GM19099 (cell line): ENCODE measurements around the gene PLEKHH3.

Experiments used
- POLR2A ChIP-seq: IDR thresholded peaks from 3 replicates; pipeline ENCODE4 v1.6.1; 2011; ENCODE audit warnings: low read depth; ENCODE audit not compliant: insufficient read length; ENCODE audit errors: extremely low read depth

The PLEKHH3 gene

GRCh38 chr17:42694524-42694923 lies 17.7 kb upstream of the PLEKHH3 start:
- no peak for TF ChIP-seq POLR2A

DNA sequence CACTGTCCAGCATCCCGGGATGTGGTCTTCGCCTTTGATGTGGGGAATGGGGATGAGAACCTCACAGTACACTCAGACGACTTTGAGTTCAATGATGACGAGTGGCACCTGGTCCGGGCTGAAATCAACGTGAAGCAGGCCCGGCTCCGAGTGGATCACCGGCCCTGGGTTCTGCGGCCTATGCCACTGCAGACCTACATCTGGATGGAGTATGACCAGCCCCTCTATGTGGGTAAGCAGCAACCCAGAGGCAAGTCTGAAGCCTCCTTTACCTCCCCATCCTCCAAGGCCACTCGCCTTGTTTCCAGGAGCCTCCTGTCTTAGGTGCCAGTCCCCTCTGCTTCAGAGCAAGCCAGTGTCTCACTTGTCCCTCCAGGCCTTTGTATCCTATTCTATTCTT lies 15.7 kb upstream of the PLEKHH3 start:
- TF ChIP-seq POLR2A: no peak

DNA sequence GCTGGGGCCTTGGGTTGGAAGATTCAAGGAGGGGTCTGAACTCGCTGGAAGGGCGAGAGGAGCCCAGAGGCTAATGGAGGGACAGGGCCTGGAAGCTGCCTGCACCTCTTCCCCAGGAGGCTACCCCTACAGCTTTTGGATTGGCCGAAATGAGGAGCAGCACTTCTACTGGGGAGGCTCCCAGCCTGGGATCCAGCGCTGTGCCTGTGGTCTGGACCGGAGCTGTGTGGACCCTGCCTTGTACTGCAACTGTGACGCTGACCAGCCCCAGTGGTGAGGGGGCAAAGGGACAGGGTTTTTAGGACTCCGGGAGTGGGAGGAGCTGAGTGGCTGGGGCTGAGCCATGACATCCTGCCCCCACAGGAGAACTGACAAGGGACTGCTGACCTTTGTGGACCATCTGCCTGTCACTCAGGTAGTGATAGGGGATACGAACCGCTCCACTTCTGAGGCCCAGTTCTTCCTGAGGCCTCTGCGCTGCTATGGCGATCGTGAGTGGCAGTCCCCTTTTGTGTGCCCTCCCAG lies 14.3 kb upstream of the PLEKHH3 start:
- no peak for TF ChIP-seq POLR2A

DNA sequence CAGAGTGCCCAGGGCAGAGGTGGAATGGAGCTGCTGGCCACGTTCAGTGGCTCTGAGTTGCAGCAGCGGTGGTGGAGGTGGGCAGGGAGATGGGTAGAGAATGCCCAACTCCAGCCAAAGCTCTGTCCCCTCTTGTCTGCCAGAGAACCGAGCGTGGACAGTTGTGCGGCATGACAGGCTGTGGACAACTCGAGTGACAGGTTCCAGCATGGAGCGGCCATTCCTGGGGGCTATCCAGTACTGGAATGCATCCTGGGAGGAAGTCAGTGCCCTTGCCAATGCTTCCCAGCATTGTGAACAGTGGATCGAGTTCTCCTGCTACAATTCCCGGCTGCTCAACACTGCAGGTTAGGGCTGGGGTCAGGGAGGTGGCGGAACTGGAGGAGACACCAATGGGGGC lies 13.8 kb upstream of the PLEKHH3 start:
- no peak for TF ChIP-seq POLR2A

DNA sequence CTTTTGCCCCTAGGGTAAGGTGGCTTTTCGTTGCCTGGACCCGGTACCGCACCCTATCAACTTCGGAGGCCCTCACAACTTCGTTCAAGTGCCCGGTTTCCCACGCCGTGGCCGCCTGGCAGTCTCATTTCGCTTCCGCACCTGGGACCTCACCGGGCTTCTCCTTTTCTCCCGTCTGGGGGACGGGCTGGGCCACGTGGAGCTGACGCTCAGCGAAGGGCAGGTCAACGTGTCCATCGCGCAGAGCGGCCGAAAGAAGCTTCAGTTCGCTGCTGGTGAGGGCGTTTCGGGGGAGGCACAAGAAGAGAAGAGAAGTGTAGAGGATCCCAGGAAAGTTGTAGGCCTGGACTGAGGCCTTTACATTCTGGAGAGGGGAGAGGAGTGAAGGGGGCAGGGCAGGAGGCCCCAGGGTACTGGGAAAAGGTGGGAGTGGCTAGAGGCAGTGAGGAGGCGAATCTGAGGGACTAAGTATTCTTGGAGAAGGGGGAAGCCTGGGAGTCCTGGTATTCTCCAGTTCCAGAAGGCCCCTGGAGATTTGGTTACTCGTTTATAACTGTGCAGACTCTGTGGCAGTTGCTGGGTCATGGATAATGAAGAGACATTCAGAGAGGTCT lies 11.0 kb upstream of the PLEKHH3 start:
- no peak for TF ChIP-seq POLR2A

DNA sequence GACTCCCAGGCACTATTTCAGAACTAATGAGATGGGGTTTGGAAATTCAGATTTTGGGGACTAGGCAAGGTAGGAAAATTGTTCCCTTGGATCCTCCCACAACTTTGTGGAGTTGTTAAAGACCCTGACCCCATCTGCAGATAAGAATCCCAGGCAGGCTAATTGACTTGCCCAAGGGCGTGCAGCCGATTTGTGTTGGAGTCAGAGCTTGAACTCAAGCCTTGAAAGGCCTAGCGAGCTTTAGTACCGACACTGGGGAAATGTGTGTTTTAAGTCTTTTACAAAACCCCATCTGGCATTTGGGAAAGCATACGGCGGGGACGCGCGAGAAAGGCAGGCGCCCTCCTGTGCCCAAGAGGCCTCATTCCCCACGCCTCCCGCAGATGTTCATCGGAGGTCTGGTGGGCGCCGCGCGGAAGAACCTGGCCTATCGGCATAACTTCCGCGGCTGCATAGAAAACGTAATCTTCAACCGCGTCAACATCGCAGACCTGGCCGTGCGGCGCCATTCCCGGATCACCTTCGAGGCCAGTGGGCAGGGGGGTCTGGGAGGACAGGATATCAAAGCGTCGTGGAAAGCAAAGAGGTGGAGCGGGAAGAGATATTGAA lies 9.8 kb upstream of the PLEKHH3 start:
- no peak for TF ChIP-seq POLR2A

DNA sequence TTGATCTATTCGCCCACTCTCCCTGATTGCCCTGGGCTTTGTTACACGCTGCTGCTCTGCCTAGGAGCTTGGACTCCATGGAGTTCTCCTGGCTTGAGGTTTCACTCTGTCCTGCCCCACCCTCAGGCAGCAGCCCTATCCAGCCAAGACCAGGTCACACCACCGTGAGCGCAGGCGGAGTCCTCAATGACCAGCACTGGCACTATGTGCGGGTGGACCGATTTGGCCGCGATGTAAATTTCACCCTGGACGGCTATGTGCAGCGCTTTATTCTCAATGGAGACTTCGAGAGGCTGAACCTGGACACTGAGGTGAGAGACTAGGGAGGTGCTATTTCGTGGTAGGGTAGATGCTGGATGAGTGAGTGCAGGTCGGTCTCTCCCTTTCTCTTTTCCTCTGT lies 9.0 kb upstream of the PLEKHH3 start:
- no peak for TF ChIP-seq POLR2A

DNA sequence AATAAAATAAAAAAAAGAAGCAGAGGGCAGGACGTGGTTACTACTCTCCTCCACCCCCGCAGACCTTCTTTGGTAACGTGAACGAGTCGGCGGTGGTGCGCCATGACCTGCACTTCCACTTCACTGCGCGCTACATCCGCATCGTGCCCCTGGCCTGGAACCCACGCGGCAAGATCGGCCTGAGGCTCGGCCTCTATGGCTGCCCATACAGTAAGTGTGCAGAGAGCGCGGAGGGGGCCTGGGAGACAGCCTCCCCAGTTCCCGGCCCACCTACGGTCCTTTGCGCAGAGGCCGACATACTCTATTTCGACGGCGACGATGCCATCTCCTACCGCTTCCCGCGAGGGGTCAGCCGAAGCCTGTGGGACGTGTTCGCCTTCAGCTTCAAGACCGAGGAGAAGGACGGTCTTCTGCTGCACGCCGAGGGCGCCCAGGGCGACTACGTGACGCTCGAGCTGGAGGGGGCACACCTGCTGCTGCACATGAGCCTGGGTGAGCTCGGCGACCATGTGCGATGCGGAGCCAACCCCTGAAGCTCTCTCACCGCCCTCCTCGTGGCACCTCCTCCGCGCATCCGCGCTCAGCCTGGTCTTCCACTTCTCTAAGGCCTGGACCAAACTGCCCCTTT lies 8.2 kb upstream of the PLEKHH3 start:
- no peak for TF ChIP-seq POLR2A

DNA sequence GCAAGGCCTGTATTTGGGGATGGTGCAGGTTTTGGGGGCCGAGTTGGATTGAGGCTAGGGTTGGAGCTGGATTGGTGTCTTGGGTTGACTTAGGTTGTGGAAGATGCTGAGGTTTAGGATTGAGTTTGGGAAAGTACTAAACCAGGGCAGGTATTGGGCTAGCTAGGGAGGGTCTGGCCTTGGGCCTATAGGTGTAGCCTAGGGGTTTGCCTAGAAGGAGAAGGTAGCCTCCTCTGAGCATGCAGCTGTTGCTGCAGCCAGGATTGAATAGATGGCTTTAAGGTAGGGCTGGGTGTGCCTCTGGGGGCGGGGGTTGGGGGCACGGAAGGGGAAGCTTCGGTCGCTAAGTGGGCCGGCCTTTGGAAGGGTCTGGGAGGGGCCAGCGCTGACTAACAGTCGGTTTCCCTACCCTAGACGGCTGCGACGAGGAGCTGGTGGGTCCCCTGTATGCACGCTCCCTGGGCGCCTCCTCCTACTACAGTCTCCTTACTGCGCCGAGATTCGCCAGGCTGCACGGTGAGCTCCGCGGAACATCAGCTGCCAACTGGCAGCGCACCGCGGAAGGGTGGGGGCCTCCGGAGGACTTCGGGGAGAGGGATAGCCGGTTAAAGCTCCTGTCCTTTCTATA lies 6.7 kb upstream of the PLEKHH3 start:
- peak; percentile 59 for TF ChIP-seq POLR2A

DNA sequence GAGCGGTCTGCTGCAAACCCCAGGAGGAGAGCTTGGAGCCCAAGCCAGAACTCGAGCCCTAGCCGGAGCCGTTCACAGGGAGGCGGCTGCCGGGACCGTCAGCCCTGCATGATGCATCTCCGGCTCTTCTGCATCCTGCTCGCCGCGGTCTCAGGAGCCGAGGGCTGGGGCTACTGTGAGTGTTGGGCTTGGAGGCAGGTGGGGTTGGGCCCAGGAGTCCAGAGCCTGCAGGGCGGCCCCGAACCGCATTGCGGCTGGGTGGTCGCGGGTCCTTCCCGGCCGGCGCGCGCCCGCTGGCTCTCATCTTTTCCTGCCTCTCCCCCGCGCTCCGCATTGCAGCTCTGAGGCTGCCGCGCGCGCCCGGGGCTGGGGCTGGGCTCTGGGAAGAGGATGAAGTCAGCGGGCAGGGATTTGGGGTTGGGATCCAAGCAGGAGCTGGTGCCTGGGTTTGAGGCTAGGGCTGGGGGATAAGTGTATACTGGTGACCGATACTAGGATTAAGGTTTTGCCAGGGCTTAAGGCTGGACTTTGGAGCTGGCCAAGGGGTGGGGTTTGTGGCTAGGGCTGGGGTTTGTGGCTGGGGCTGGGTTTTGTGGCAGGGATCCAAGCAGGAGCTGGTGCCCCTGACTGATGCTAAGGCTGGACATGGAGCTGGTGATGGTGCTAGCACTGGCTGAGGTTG lies 6.1 kb upstream of the PLEKHH3 start:
- TF ChIP-seq POLR2A: peak; percentile 3

DNA sequence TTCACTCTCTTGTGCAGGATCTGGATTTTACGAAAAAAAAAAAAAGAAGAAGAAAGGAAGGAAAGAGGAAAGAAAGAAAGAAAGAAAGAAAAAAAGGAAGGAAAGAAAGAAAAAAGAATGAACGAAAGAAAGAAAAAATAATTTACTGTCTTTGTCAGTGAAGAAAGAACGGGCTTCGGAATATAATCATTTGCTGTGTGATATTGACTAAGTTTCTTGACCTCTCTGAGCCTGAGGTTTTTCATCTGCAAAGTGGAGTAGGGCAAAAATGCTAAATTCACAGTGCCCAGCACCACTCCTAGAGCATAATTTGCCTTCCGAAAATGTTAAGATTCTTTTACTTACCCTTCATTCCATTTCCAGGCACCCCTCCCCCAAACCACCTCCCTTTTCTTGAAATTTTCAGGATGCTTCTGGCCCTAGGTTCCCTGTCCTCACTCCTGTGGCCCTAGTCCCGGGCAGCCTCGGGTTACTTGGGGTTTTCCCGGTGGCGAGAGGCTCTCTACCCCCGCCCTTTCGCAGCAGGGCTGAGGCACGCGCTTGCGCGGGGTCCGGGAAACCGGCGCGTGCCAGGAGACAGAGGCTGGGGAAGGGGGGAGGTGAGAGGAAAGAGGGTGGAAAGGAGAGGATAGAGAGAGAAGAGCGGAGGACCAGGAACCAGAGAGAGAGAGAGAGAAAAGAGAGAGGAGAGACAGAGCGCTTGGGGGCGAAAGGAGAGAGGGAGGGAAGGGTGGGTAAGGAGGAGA lies 5.4 kb upstream of the PLEKHH3 start, which contains the start of gene CNTNAP1:
TSS of gene CNTNAP1 (plus strand) at position 556 of the 746 bp plus-strand sequence. CDS start 299 bp downstream, outside the sequence.
- peak; percentile 50 for TF ChIP-seq POLR2A

- no peak for TF ChIP-seq POLR2A
Measured at GRCh38 chr17:42680331-42680808, 3.6 kb upstream of the PLEKHH3 start.

DNA sequence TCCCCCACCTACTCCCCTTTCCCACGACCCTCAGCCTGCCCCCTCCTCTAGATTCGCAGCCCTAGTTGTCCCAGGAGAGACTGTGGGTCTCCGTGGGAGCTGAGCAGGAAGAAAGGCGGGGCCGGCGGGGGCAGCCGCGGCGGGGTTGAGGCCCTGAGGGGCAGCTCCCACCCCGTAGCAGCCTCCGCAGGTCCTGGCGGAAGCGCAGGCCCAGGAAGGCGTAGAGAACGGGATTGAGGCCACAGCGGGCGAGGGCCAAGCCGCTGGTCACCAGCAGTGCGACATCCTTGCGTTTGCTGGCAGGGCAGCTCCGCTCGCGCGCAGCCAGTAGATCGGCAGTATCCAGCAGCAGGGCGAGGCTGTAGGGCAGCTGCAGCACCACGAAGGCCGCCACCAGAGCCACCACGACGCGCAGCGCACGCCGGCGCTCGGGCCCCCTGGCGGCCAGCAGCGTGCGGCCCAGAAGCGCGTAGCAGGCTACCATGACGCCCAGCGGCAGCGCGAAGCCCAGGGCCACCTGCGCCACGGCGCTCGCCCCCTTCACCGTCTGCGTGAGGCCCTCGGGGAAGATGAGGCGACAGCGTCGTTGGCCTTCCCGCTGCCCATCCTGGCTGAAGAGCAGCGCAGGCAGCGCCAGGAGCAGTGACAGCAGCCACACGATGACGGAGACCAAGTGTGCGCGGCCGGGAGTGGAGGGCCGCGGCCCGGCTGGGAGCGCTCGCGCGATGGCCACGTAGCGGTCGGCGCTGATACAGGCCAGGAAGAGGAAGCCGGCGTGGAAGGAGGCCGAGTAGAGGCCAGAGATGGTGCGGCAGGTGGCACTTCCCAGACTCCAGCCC lies 2.9 kb upstream of the PLEKHH3 start:
- peak; percentile 56 for TF ChIP-seq POLR2A

GRCh38 chr17:42678951-42679491 lies 2.2 kb upstream of the PLEKHH3 start:
- TF ChIP-seq POLR2A: peak; percentile 31
